GM18498 (cell line): Measurements from ENCODE around the gene CCP110.

Source experiments
- ATAC-seq: cut with Tn5 transposase; IDR thresholded peaks from one replicate; pipeline ENCODE4 v1.9.1; 2021; ENCODE audit warnings: mild to moderate bottlenecking, moderate library complexity; ENCODE audit not compliant: unreplicated experiment

The CCP110 gene

GRCh38 chr16:19523559-19524355 lies at the start of gene CCP110:
Gene CCP110 (plus strand): TSS chr16:19523942. CDS start chr16:19527882, 3,940 bp downstream.
- peak; percentile 72 for ATAC-seq

- ATAC-seq, result no peak
Observed at GRCh38 chr16:19474617-19475016, 49.1 kb upstream of the CCP110 start.

- ATAC-seq, result no peak
Observed at GRCh38 chr16:19478505-19478904, 45.2 kb upstream of the CCP110 start.

GRCh38 chr16:19479302-19479721 lies 44.4 kb upstream of the CCP110 start:
- no peak for ATAC-seq

- ATAC-seq, result no peak
Observed at GRCh38 chr16:19481296-19481695, 42.4 kb upstream of the CCP110 start.

GRCh38 chr16:19481769-19482168 lies 42.0 kb upstream of the CCP110 start:
- ATAC-seq, result no peak

GRCh38 chr16:19482291-19482690 lies 41.5 kb upstream of the CCP110 start:
- no peak for ATAC-seq

GRCh38 chr16:19484096-19484495 lies 39.6 kb upstream of the CCP110 start:
- ATAC-seq, result no peak

- no peak for ATAC-seq
Observed at GRCh38 chr16:19485611-19486010, 38.1 kb upstream of the CCP110 start.

GRCh38 chr16:19486051-19486450 lies 37.7 kb upstream of the CCP110 start:
- ATAC-seq, result no peak

GRCh38 chr16:19486750-19487325 lies 36.9 kb upstream of the CCP110 start:
- ATAC-seq, result no peak

- no peak for ATAC-seq
Observed at GRCh38 chr16:19488213-19488640, 35.5 kb upstream of the CCP110 start.

- ATAC-seq, result no peak
Observed at GRCh38 chr16:19490619-19491018, 33.1 kb upstream of the CCP110 start.

GRCh38 chr16:19497176-19497575 lies 26.6 kb upstream of the CCP110 start:
- no peak for ATAC-seq

GRCh38 chr16:19499006-19499405 lies 24.7 kb upstream of the CCP110 start:
- ATAC-seq, result no peak

GRCh38 chr16:19499481-19499880 lies 24.3 kb upstream of the CCP110 start:
- ATAC-seq, result no peak

- no peak for ATAC-seq
Observed at GRCh38 chr16:19502395-19503131, 21.2 kb upstream of the CCP110 start.

GRCh38 chr16:19503461-19504075 lies 20.2 kb upstream of the CCP110 start:
- no peak for ATAC-seq

GRCh38 chr16:19505600-19506303 lies 18.0 kb upstream of the CCP110 start:
- ATAC-seq, result no peak

GRCh38 chr16:19506965-19507364 lies 16.8 kb upstream of the CCP110 start:
- ATAC-seq, result no peak

- ATAC-seq, result no peak
Observed at GRCh38 chr16:19507867-19508266, 15.9 kb upstream of the CCP110 start.
